ENCODE results near the gene SNX19. TPM values are rescaled to one million over a fixed set of nuclear protein-coding genes. Genes with fewer than 3 reads are reported as not detected.
"Not testable (repeated sequence)": the region's sequence is repeated elsewhere in the genome, so short reads cannot be mapped to it uniquely, and the experiment has no call there.

Gene SNX19
- total RNA-seq, 2 donors from 2014 or later, result 16.4 to 33.8 TPM

DNA sequence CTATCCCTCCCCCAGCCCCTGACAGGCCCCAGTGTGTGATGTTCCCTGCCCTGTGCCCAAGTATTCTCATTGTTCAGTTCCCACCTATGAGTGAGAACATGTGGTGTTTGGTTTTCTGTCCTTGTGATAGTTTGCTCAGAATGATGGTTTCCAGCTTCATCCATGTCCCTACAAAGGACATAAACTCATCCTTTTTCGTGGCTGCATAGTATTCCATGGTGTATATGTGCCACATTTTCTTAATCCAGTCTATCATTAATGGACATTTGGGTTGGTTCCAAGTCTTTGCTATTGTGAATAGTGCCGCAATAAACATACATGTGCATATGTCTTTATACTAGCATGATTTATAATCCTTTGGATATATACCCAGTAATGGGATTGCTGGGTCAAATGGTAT, 60.6 kb downstream of the SNX19 start:
- H3K4me1 Mint-ChIP-seq; H3K27ac Mint-ChIP-seq; H3K4me3 Mint-ChIP-seq; H3K9me3 Mint-ChIP-seq; H3K36me3 Mint-ChIP-seq (ENCODE audit: low read depth); ATAC-seq (replicated peaks): not testable (repeated sequence)
- peaks cover 22% of the 10 kb centered on the region for H3K27me3 Mint-ChIP-seq

DNA sequence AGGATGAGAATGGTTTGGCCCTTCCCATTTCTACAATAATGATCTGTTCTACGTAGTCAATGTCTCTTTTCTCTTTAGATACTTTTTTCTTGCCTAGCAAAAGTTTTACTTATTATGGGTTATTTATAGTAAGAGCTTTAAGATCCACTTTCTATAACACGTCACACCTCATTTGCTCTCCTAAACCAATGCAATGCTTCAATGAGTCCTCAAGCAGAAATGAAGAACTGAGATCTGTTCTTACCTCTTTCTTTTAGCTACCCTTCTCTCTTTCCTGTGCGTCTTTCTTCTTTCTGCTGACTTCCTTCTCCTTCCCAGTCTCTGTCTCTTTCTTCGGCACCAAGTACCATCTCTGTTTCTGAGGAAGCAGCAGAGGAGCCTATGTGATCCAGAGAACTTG, 61.8 kb downstream of the SNX19 start:
- Mint-ChIP-seq H3K9me3 (no peaks in the 10 kb centered on the region), H3K4me3 (no peak overlapping the region), H3K36me3 (ENCODE audit: low read depth) (no peaks in the 10 kb centered on the region), H3K27ac (peak overlapping the region; percentile 18), H3K4me1 (no peaks in the 10 kb centered on the region), H3K27me3 (peaks cover 22% of the 10 kb centered on the region)
- ATAC-seq (replicated peaks), result no peak

DNA sequence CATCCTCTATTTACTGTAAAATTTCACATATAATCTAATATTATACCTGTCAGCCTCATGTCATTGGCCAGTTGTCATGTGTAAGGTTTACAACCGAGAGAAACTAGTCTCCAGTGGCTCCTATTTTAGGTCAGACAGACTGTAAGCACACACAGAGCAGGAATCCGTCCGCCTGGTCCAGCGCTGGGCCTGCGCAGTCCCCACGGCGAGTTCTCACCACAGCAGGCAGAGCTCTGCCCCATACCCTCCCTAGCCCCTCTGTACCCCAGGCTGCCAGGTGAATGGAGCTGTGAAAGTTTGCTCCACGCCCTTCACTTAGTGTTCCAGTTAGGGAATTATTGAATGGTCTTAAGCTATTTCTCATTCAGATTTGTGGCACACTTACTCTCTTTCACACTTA, 63.7 kb downstream of the SNX19 start:
- no peaks in the 10 kb centered on the region for H3K4me1 Mint-ChIP-seq
- H3K27me3 Mint-ChIP-seq, result peaks cover 20% of the 10 kb centered on the region
- H3K36me3 Mint-ChIP-seq (ENCODE audit: low read depth), result no peaks in the 10 kb centered on the region
- no peak for ATAC-seq (replicated peaks)
- H3K27ac Mint-ChIP-seq, result no peak overlapping the region
- no peaks in the 10 kb centered on the region for H3K9me3 Mint-ChIP-seq
- no peak overlapping the region for H3K4me3 Mint-ChIP-seq

DNA sequence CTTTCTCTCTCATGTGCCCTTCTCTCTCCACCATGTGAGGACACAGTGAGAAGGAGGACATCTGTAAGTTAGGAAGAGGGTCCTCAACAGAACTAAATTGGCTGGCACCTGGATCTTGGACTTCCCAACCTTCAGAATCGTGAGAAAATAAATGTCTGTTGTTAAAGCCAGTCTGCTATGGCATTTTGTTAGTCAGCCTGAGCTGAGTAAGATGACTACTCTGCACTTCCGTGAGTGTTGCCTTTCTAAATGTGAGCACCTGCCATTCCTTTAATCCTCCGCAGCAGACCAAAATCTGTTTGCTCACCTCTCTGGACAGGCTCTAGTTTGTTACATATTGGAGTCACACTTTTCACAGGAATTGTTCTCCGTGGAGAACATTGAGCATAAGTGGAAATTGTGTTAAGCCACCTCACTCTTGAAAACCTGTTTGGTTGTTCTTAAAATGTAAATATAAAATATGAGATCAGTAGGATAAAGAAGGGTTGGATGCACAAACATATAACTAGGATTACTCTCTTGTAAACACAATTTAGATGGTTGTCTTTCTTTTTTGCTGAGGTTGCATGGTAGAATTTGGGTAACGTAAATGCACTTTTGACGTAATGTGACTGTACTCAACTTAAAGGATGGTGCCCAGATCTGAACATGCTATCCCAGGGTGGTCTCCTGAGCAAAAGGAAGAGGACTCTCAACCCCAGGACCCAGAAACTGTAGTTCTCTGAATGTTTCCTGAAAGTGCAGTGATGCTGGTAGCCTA, 65.9 kb downstream of the SNX19 start:
- Mint-ChIP-seq H3K27ac (no peak overlapping the region), H3K4me1 (no peaks in the 10 kb centered on the region), H3K27me3 (peaks cover 11% of the 10 kb centered on the region), H3K36me3 (ENCODE audit: low read depth) (no peaks in the 10 kb centered on the region), H3K4me3 (no peak overlapping the region), H3K9me3 (no peaks in the 10 kb centered on the region)
- no peak for ATAC-seq (replicated peaks)

DNA sequence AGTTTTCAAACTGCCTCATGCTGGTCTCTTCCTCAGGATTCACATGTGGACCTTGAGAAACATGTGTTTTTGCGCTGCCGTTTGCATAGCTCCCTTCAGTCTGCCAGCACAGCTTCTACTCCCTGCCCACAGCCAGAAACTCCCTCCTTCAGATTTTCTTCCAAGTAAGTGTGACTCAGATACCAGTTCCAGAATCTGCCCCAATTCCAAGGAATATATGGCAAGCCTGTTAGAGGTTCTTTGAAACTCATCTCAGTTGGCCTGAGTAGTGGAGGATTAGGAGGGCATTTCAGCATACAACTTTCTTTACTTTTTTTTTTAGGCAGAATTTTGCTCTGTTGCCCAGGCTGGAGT, 67.1 kb downstream of the SNX19 start:
- no peaks in the 10 kb centered on the region for H3K4me1 Mint-ChIP-seq
- no peaks in the 10 kb centered on the region for H3K9me3 Mint-ChIP-seq
- no peaks in the 10 kb centered on the region for H3K36me3 Mint-ChIP-seq (ENCODE audit: low read depth)
- no peak overlapping the region for H3K4me3 Mint-ChIP-seq
- H3K27ac Mint-ChIP-seq, result no peak overlapping the region
- ATAC-seq (replicated peaks), result no peak
- peaks cover 7% of the 10 kb centered on the region for H3K27me3 Mint-ChIP-seq

DNA sequence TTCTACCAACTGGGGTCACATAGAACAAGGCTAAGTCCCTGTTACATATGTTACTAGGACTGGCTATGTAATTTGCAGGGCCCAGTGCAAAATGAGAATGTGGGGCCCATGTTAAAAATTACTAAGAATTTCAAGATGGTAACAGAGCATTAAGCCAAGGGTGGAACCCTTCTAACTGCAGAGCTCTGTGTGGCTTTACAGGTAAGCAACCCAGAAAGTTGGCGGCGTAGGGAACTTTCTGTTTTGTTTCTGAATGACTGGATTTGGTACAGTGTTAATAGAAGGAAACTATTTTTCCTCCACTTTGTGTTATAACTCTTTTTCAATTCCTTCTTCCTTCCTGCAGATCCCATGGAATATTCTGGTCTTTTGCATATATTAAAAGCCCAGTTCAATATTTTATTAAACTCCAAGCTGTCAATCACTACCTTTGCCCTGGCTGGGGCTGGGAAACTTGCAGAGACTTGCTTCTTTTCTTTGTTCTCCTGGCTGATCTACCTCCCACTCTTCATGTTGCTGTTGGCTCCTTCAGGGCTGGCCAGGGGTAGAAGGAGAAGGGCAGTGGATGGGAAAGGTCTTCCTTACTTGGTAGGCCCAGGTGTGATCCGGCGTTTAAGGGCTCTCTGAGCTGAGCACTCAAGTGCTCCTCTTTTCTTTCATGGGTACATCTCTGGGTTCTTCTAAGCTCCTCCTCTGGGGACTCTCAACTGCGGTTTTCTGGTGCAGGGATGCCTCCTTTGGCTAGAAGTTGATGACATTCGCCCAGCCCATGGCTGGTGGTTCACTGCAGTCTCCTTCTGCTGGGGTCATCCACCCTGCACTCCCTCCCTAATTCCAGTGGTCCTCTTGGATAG, 67.7 kb downstream of the SNX19 start:
- Mint-ChIP-seq H3K4me3 (no peak overlapping the region), H3K4me1 (no peaks in the 10 kb centered on the region), H3K9me3 (no peaks in the 10 kb centered on the region), H3K27me3 (peaks cover 11% of the 10 kb centered on the region), H3K27ac (no peak overlapping the region), H3K36me3 (ENCODE audit: low read depth) (no peaks in the 10 kb centered on the region)
- ATAC-seq (replicated peaks), result peak; percentile 28

DNA sequence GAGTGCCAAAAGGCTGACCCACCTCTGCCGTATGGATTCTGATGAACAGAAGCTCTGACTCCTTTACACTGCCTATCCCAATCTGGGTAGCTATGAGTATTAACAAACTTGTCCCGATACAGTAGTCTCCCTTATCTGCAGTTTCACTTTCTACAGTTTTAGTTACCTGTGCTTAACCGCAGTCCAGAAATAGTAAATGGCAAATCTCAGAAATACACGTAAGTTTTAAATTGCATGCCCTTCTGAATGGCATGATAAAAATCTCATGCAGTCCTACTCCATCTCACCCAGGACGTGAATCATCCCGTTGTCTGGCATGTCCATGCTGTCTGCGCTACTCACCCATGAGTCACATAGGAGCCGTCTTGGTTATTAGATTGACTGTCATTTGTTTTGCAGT, 68.8 kb downstream of the SNX19 start:
- H3K27me3 Mint-ChIP-seq, result peaks cover 14% of the 10 kb centered on the region
- no peaks in the 10 kb centered on the region for H3K9me3 Mint-ChIP-seq
- H3K27ac Mint-ChIP-seq, result no peak overlapping the region
- no peaks in the 10 kb centered on the region for H3K36me3 Mint-ChIP-seq (ENCODE audit: low read depth)
- no peaks in the 10 kb centered on the region for H3K4me1 Mint-ChIP-seq
- no peak overlapping the region for H3K4me3 Mint-ChIP-seq
- peak; percentile 76 for ATAC-seq (replicated peaks)

DNA sequence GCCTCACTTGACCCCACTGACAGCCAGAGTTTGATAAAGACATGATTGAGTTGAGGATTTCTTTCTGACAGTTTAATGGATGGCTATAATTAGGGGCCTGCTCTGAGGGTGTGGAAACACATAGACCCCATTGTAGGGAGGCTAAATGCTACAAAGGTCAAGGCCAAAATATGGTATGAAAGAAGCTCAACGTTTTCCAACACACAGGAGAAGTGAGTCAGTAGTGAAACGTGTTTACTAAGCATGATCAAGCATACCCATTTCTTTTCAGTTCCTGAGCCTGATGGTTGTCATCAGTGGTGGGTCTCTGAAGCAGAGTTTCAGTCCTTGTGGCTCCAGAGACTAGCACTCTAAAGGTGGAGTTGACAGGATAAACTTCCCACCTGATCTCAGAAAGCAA, 69.7 kb downstream of the SNX19 start:
- H3K9me3 Mint-ChIP-seq, result no peaks in the 10 kb centered on the region
- H3K4me3 Mint-ChIP-seq, result no peak overlapping the region
- no peak overlapping the region for H3K27ac Mint-ChIP-seq
- peak; percentile 70 for ATAC-seq (replicated peaks)
- no peaks in the 10 kb centered on the region for H3K4me1 Mint-ChIP-seq
- H3K36me3 Mint-ChIP-seq (ENCODE audit: low read depth), result no peaks in the 10 kb centered on the region
- H3K27me3 Mint-ChIP-seq, result peaks cover 20% of the 10 kb centered on the region

DNA sequence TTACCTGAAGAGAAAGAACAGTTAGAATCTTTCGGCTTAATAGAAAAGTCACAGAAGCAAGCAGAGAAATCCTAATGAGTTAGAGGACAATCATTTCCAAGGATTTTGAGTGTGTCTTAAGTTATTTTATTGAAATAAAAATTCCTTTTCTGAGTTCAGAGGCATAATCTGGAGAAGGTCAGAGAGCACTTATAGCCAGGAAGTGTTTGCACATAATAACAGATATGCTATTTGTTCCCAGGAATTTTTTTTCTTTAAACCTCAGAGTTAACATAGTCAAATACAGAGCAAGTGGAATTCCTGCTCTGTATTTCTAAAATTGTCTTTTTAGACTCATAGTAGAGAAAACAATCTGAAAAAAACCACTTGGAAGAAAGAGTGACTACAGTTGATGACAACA, 74.3 kb downstream of the SNX19 start:
- H3K27me3 Mint-ChIP-seq, result peaks cover 46% of the 10 kb centered on the region
- H3K4me1 Mint-ChIP-seq, result no peaks in the 10 kb centered on the region
- ATAC-seq (replicated peaks), result no peak
- H3K27ac Mint-ChIP-seq, result no peak overlapping the region
- peaks cover 8% of the 10 kb centered on the region for H3K9me3 Mint-ChIP-seq
- no peak overlapping the region for H3K4me3 Mint-ChIP-seq
- H3K36me3 Mint-ChIP-seq (ENCODE audit: low read depth), result no peaks in the 10 kb centered on the region

DNA sequence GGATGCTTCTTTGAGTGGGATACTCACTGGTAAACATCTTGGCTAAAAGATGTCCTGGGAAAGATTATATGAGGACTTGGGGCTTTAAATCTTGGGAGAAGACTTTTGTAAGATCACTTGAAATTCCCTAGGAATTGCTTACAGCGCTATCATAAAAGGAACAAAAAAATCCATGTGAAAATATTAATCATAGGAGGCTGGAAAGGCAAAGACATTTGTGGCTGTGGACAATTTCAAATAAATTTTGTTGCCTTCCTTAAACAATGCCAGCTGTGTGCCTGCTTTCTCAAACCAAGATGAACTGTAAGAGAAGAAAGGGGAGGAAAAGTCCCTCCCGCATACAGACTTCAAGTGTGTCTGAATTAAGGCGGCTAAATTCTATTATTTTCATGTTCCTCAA, 75.6 kb downstream of the SNX19 start:
- Mint-ChIP-seq H3K9me3 (peaks cover 14% of the 10 kb centered on the region), H3K27ac (no peak overlapping the region), H3K4me1 (no peaks in the 10 kb centered on the region), H3K4me3 (no peak overlapping the region), H3K36me3 (ENCODE audit: low read depth) (no peaks in the 10 kb centered on the region), H3K27me3 (peaks cover 52% of the 10 kb centered on the region)
- ATAC-seq (replicated peaks), result no peak

DNA sequence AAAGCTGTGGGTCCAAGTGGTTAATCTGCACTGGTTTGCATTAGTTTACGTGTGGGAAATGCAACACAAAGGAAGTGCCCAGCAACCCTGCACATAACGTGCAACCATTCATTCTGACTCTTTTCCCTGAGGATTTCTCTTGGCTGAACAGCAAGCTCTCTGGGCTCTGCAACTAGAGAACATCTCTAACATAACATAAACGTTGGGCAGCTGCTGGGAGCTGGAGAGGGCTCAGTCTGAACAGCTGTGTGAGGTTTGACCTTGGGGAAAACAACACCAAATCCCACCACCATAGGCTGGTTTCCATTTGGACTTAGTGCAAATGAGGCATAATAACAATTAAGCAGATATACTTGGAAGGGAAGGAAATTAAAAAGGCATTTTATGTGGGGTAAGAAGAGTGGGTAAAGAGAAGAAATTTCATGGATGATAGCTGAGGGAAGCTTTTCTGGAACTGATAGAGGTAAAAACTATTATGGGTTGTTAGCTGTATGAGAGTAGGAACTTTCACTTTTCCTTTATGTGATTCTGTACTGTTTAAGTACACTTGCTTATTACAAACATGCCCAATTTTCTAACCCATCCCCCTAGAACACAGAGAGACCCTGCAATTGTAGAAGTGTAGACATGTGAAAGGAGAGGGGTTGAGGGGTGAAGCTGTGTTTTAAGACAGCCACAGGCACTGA, 76.2 kb downstream of the SNX19 start:
- ATAC-seq (replicated peaks), result no peak
- peaks cover 52% of the 10 kb centered on the region for H3K27me3 Mint-ChIP-seq
- H3K36me3 Mint-ChIP-seq (ENCODE audit: low read depth), result no peaks in the 10 kb centered on the region
- no peak overlapping the region for H3K27ac Mint-ChIP-seq
- H3K4me3 Mint-ChIP-seq, result no peak overlapping the region
- H3K4me1 Mint-ChIP-seq, result no peaks in the 10 kb centered on the region
- H3K9me3 Mint-ChIP-seq, result peaks cover 14% of the 10 kb centered on the region

DNA sequence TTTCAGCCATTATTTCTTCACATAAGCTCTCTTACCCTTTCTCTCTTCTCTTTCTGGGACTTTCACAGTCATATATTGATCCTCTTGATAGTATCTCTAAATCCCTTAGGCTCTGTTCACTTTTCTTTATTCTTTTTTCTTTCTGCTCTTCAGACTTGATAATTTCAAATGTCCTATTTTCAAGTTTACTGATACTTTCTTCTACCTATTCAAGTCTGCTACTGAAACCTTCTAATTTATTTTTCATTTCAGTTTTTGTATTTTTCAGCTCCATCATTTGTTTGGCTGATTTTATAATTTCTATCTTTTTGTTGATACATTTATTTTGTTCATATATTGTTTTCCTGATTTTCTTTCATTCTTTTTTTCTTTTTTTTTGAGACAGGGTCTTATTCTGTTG, 79.1 kb downstream of the SNX19 start:
- Mint-ChIP-seq H3K27ac (no peak overlapping the region), H3K4me1 (no peaks in the 10 kb centered on the region), H3K27me3 (peaks cover 43% of the 10 kb centered on the region), H3K36me3 (ENCODE audit: low read depth) (no peaks in the 10 kb centered on the region), H3K9me3 (peaks cover 14% of the 10 kb centered on the region), H3K4me3 (no peak overlapping the region)
- ATAC-seq (replicated peaks), result no peak

DNA sequence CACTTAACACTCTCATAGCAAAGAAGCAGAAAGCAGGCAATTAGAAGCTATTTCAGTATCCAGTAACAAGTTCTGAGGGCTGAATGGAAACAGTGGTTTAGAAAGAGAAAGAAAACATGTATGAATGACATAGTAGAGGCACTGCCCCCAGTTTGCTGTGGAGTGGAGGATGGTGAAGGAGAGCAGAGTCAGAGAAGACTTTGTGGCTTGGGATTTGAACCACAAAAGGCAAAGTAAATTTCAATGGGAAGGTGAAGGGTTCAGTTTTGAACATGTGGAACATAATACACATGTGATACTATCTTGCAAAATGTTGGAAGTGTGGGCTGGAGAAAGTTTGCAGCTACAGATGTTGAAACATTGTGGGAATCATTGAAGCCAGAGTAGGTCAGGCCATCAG, 81.4 kb downstream of the SNX19 start:
- peaks cover 14% of the 10 kb centered on the region for H3K9me3 Mint-ChIP-seq
- no peak overlapping the region for H3K4me3 Mint-ChIP-seq
- H3K27me3 Mint-ChIP-seq, result peaks cover 32% of the 10 kb centered on the region
- no peak for ATAC-seq (replicated peaks)
- no peaks in the 10 kb centered on the region for H3K4me1 Mint-ChIP-seq
- no peaks in the 10 kb centered on the region for H3K36me3 Mint-ChIP-seq (ENCODE audit: low read depth)
- no peak overlapping the region for H3K27ac Mint-ChIP-seq

DNA sequence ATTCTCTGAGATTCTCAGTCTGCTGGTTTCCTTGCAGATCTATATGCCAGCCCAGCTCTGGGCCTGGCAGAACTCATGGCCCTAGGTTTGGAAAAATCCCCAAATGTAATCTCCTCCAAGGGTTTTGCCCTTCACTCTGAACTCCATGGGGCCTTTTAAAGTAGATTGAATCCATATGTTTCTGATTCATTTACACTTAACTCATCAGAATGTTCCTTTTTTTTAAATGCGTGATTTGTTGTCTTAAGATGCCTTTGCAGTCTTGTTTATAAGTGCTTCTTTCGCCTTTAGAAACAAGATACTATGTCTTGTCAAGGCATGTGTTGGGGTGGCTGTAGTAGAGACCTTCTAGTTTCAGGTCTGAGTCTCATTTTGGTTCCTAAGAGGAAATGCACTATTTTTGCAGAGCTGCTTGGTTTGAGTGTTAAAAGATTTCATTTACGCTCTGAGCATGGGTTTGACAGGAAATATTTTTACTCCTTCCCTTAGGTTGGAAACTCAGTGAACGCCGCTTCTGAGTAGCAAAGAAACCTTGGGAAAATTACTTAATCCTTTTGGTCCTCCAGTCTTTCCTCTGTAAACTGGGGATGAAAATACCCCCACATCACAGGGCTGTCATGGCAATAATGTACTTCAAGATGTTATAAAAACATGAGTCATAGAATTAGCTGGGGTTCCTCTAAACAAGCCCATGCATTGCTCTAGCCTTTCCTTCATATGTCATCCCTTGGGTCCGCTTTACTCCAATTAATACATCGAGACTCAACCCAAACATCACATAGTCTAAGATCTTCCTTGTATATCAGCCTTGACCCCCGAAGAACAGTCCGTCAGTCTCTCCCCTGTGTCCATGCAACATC, 83.5 kb downstream of the SNX19 start:
- no peaks in the 10 kb centered on the region for H3K4me1 Mint-ChIP-seq
- H3K4me3 Mint-ChIP-seq, result no peak overlapping the region
- H3K27me3 Mint-ChIP-seq, result peaks cover 21% of the 10 kb centered on the region
- H3K36me3 Mint-ChIP-seq (ENCODE audit: low read depth), result no peaks in the 10 kb centered on the region
- no peak for ATAC-seq (replicated peaks)
- peaks cover 10% of the 10 kb centered on the region for H3K9me3 Mint-ChIP-seq
- no peak overlapping the region for H3K27ac Mint-ChIP-seq

All from activated T-helper 17 cell treated with anti-CD3 and anti-CD28 coated beads, Interleukin-2, amount 50 U/mL, for 72 hours (primary cell).